ENCODE data around the gene SP1.

DNA sequence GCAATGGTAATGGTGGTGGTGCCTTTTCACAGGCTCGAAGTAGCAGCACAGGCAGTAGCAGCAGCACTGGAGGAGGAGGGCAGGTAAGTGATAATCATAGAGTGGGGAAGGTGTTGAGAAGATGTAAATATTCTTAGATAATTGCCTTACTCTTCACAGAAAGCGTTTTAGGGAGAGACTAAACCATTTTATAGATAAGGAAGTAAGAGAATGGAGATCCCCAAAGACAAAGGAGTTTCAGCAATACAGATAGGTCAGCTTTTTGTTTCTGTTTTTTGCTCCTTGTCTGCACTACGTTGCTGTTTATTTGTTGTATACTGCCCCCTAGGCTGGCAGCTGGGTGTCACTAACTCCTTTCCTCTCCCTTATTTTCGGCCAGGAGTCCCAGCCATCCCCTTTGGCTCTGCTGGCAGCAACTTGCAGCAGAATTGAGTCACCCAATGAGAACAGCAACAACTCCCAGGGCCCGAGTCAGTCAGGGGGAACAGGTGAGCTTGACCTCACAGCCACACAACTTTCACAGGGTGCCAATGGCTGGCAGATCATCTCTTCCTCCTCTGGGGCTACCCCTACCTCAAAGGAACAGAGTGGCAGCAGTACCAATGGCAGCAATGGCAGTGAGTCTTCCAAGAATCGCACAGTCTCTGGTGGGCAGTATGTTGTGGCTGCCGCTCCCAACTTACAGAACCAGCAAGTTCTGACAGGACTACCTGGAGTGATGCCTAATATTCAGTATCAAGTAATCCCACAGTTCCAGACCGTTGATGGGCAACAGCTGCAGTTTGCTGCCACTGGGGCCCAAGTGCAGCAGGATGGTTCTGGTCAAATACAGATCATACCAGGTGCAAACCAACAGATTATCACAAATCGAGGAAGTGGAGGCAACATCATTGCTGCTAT, 2.0 kb downstream of the SP1 start:
- TF ChIP-seq SMC3 (conservative IDR thresholded peaks at IDR 0.05; ENCODE audit: poor library complexity) (no peak), EP300 (conservative IDR thresholded peaks at IDR 0.05; ENCODE audit: poor library complexity, severe bottlenecking) (no peak), POLR2AphosphoS5 (IDR thresholded peaks at IDR 0.05) (no peak), TAF1 (IDR thresholded peaks at IDR 0.05; ENCODE audit: low read depth) (no peak), MXI1 (conservative IDR thresholded peaks at IDR 0.05; ENCODE audit: poor library complexity, severe bottlenecking) (no peak)
- TF ChIP-seq, protein P1, sequence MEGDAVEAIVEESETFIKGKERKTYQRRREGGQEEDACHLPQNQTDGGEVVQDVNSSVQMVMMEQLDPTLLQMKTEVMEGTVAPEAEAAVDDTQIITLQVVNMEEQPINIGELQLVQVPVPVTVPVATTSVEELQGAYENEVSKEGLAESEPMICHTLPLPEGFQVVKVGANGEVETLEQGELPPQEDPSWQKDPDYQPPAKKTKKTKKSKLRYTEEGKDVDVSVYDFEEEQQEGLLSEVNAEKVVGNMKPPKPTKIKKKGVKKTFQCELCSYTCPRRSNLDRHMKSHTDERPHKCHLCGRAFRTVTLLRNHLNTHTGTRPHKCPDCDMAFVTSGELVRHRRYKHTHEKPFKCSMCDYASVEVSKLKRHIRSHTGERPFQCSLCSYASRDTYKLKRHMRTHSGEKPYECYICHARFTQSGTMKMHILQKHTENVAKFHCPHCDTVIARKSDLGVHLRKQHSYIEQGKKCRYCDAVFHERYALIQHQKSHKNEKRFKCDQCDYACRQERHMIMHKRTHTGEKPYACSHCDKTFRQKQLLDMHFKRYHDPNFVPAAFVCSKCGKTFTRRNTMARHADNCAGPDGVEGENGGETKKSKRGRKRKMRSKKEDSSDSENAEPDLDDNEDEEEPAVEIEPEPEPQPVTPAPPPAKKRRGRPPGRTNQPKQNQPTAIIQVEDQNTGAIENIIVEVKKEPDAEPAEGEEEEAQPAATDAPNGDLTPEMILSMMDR (IDR thresholded peaks at IDR 0.05; ENCODE audit: poor library complexity, severe bottlenecking) = no peak

Data from neural cell (in vitro differentiated cells).